HuH-7 (cell line): ENCODE measurements around the gene REV1.
A peak's percentile ranks its signal among the peaks of the same experiment; 100 is the strongest.

Source experiments
- DNase-seq: peaks from one replicate; pipeline ENCODE4 v3.0.0; 2011; ENCODE audit warnings: low spot score

Gene REV1

GRCh38 chr2:99448556-99448955 is 41.3 kb downstream of the REV1 start:
- DNase-seq, result no peak

- no peak for DNase-seq
These were observed 44.8 kb downstream of the REV1 start for GRCh38 chr2:99445065-99445464.

GRCh38 chr2:99444222-99444621 is 45.6 kb downstream of the REV1 start:
- no peak for DNase-seq

GRCh38 chr2:99442837-99443236 is 47.0 kb downstream of the REV1 start:
- peak; percentile 8 for DNase-seq

- DNase-seq, result no peak
These were observed 49.8 kb downstream of the REV1 start for GRCh38 chr2:99439971-99440505.

- no peak for DNase-seq
These were observed 52.9 kb downstream of the REV1 start for GRCh38 chr2:99436874-99437273.

- no peak for DNase-seq
These were observed 56.5 kb downstream of the REV1 start for GRCh38 chr2:99433340-99433739.

GRCh38 chr2:99431587-99432275 is 58.1 kb downstream of the REV1 start:
- DNase-seq, result no peak

- no peak for DNase-seq
These were observed 59.1 kb downstream of the REV1 start for GRCh38 chr2:99430614-99431291.

GRCh38 chr2:99425022-99425421 is 64.8 kb downstream of the REV1 start:
- DNase-seq, result no peak

GRCh38 chr2:99424371-99424770 is 65.4 kb downstream of the REV1 start:
- DNase-seq, result no peak

GRCh38 chr2:99422599-99422998 is 67.2 kb downstream of the REV1 start:
- DNase-seq, result no peak

GRCh38 chr2:99421469-99421868 is 68.3 kb downstream of the REV1 start:
- DNase-seq, result no peak

- no peak for DNase-seq
These were observed 69.0 kb downstream of the REV1 start for GRCh38 chr2:99420751-99421299.

GRCh38 chr2:99420031-99420430 is 69.8 kb downstream of the REV1 start:
- DNase-seq, result no peak

GRCh38 chr2:99417396-99417795 is 72.4 kb downstream of the REV1 start:
- DNase-seq, result no peak

GRCh38 chr2:99414566-99414965 is 75.3 kb downstream of the REV1 start:
- no peak for DNase-seq

GRCh38 chr2:99410276-99410675 is 79.5 kb downstream of the REV1 start:
- DNase-seq, result no peak

GRCh38 chr2:99406137-99406536 is 83.7 kb downstream of the REV1 start:
- DNase-seq, result no peak

GRCh38 chr2:99404797-99405669 is 84.8 kb downstream of the REV1 start:
- DNase-seq, result no peak

- DNase-seq, result no peak
These were observed 85.6 kb downstream of the REV1 start for GRCh38 chr2:99404039-99404796.

- DNase-seq, result peak; percentile 56
These were observed 86.3 kb downstream of the REV1 start for GRCh38 chr2:99403524-99403923.
